RWPE1 (cell line): ENCODE data around the gene CFAP43.

ENCODE experiments used
- CTCF ChIA-PET: fragments of 350-600 bp; sonication (Branson Sonifier 250); formaldehyde crosslinking; extraction: SDS; loops from one replicate; lab custom pipeline; 2021; lab: Yijun Ruan, JAX
- POLR2A ChIA-PET: fragments of 400-600 bp; formaldehyde crosslinking; extraction: SDS; loops from one replicate; lab custom pipeline; 2020; ENCODE audit warnings: antibody characterized with exemption; ENCODE audit not compliant: low non-redundant PET; lab: Yijun Ruan, JAX
- DNase-seq: peaks from one replicate; pipeline ENCODE4 v3.0.0; 2012; ENCODE audit warnings: low spot score
- H3K27ac ChIP-seq: fragments of 450-650 bp; 2 replicates; pipeline ENCODE4 v1.5.1; 2017
- CTCF ChIP-seq: fragments of 450-650 bp; conservative IDR thresholded peaks from 2 replicates; pipeline ENCODE4 v1.5.1; 2017; ENCODE audit warnings: low read depth, mild to moderate bottlenecking

The CFAP43 gene

GRCh38 chr10:104120512-104120902 is 111.7 kb downstream of the CFAP43 start:
- no peak for DNase-seq
- no peak for TF ChIP-seq CTCF
- CTCF ChIA-PET, result interaction anchor here (0.6 to 2.4 kb wide), 3 partner anchors 11 to 27 kb away, joined by 3 to 13 read pairs (median 11); no protein-coding TSS in a partner anchor
- POLR2A ChIA-PET, result interaction anchor here (0.6 to 1.4 kb wide), 3 partner anchors 32 to 61 kb away, joined by 4 to 8 read pairs (median 4); no protein-coding TSS in a partner anchor
- H3K27ac ChIP-seq, result peak overlapping the region; percentile 100

- H3K27ac ChIP-seq, result no peak overlapping the region
- POLR2A ChIA-PET, result interaction anchor here (1.4 kb wide), 1 partner anchor 60 kb away, joined by 8 read pairs; no protein-coding TSS in a partner anchor
- TF ChIP-seq CTCF, result no peak
- CTCF ChIA-PET, result interaction anchor here (1.4 to 2.4 kb wide), 2 partner anchors 10 to 18 kb away, joined by 3 to 11 read pairs; no protein-coding TSS in a partner anchor
- DNase-seq, result no peak
These were observed 112.2 kb downstream of the CFAP43 start for GRCh38 chr10:104119996-104120395.

GRCh38 chr10:104117839-104118323 is 114.3 kb downstream of the CFAP43 start:
- no peak for TF ChIP-seq CTCF

GRCh38 chr10:104113376-104113956 is 118.7 kb downstream of the CFAP43 start:
- no peak overlapping the region for H3K27ac ChIP-seq
- ChIA-PET POLR2A (no interaction called here), CTCF (interaction anchor here (0.5 kb wide), 1 partner anchor 788 kb away, joined by 3 read pairs; no protein-coding TSS in a partner anchor)
- no peak for TF ChIP-seq CTCF
- no peak for DNase-seq

More at GRCh38 chr10:104117839-104118323, 114.3 kb downstream of the CFAP43 start:
- ChIA-PET CTCF (interaction anchor here (0.8 kb wide), 1 partner anchor 36 kb away, joined by 3 read pairs; no protein-coding TSS in a partner anchor), POLR2A (no interaction called here)
- H3K27ac ChIP-seq, result no peak overlapping the region
- DNase-seq, result peak; percentile 88

- no peak for TF ChIP-seq CTCF
- H3K27ac ChIP-seq, result no peak overlapping the region; the same call in 1 of the 2 replicates
- ChIA-PET POLR2A (interaction anchor here (1.3 kb wide), 1 partner anchor 11 kb away, joined by 5 read pairs; the partner anchor contains the start of gene SFR1), CTCF (interaction anchor here (0.7 to 1.6 kb wide), 3 partner anchors 11 to 1265 kb away, joined by 4 to 11 read pairs (median 6); partner anchors contain the start of gene SFR1)
- DNase-seq, result peak; percentile 79
These were observed 122.1 kb downstream of the CFAP43 start for GRCh38 chr10:104109908-104110662.

- ChIA-PET CTCF (interaction anchor here (0.6 kb wide), 1 partner anchor 24 kb away, joined by 3 read pairs; no protein-coding TSS in a partner anchor), POLR2A (no interaction called here)
- TF ChIP-seq CTCF, result no peak
- H3K27ac ChIP-seq, result no peak overlapping the region
- no peak for DNase-seq
These were observed 127.2 kb downstream of the CFAP43 start for GRCh38 chr10:104104926-104105325.
